IPS-11a (cell line): ENCODE data around the gene MINDY1.

Experiments used
- H3K4me3 ChIP-seq: one replicate; pipeline ENCODE4 v1.5.1; 2013; ENCODE audit warnings: low read depth, low read length, control low read depth

The MINDY1 gene

GRCh38 chr1:150966011-150966410 lies 40.7 kb downstream of the MINDY1 start:
- H3K4me3 ChIP-seq = no peak overlapping the region

GRCh38 chr1:150965605-150966004 lies 41.1 kb downstream of the MINDY1 start:
- no peak overlapping the region for H3K4me3 ChIP-seq

GRCh38 chr1:150964164-150964489 lies 42.6 kb downstream of the MINDY1 start:
- H3K4me3 ChIP-seq = no peak overlapping the region

- no peak overlapping the region for H3K4me3 ChIP-seq
These were observed 43.2 kb downstream of the MINDY1 start for GRCh38 chr1:150963321-150964163.

DNA sequence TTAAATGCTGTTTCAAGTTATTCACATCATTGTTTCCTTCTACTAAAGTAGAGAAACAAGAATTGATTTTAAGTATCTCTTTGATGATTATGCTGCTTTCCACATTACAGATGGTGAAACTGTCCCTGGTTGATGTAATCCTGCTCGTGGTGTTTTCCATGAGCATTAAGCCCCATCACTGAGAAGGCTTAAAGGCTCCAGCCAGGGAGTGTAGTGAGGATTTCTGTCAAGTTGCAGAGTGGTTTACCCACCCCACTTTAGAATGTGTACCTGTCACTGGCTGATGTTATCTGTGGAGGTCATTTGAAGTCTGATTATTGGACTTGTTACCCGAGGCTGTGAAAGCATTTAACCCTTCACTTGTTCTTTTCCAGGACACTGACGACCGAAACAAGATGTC lies 44.9 kb downstream of the MINDY1 start:
- H3K4me3 ChIP-seq = no peak overlapping the region

DNA sequence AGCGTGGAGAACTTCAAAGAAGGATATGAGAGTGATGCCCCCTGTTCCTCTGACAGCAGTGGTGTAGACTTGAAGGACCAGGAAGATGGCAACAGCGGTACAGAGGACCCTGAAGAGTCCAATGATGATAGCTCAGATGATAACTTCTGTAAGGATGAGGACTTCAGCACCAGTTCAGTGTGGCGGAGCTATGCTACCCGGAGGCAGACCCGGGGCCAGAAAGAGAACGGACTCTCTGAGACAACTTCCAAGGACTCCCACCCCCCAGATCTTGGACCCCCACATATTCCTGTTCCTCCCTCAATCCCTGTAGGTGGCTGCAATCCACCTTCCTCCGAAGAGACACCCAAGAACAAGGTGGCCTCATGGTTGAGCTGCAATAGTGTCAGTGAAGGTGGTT lies 46.1 kb downstream of the MINDY1 start:
- H3K4me3 ChIP-seq = no peak overlapping the region

DNA sequence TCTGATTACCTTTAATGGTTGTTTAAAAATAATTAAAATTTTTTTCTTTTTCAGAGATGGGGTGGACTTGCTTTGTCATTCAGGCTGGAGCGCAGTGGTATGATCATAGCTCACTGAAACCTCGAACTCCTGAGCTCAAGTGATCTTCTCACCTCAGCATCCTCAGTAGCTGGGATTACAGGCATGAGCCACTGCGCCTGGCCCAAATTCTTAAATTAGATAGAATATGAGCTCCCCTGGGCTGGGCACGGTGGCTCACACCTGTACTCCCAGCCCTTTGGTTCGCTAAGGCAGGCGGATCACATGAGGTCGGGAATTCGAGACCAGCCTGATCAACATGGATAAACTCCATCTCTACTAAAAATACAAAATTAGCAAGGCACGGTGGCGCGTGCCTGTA lies 49.0 kb downstream of the MINDY1 start:
- H3K4me3 ChIP-seq = no peak overlapping the region

DNA sequence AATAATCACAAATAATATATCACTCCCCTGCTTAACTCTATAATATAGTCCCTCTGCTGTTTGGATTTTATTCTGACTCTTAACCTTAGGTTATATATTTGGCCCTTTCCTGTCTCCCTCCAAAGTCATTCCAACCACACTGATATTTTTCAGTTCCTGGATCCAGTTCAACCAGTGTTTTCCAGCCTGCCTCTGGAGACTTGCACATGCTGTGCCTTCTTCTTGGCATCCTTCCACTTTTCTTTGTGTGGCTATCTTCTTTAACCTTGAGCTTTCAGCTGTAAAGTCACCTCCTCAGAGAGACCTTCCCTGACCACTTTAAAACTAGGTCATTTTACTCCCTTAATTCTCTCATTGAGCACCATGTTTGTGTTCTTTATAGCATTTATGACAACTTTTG lies 51.4 kb downstream of the MINDY1 start:
- no peak overlapping the region for H3K4me3 ChIP-seq

- H3K4me3 ChIP-seq = no peak overlapping the region
These were observed 52.0 kb downstream of the MINDY1 start for GRCh38 chr1:150954708-150955107.
